ENCODE results near the gene HDDC2. TPM values are rescaled to one million over a fixed set of nuclear protein-coding genes. Genes with fewer than 3 reads are reported as not detected.

Gene HDDC2
- total and polyA plus RNA-seq, 3 donors from 2014 or later: 61.3 to 112 (median 89.6) TPM

DNA sequence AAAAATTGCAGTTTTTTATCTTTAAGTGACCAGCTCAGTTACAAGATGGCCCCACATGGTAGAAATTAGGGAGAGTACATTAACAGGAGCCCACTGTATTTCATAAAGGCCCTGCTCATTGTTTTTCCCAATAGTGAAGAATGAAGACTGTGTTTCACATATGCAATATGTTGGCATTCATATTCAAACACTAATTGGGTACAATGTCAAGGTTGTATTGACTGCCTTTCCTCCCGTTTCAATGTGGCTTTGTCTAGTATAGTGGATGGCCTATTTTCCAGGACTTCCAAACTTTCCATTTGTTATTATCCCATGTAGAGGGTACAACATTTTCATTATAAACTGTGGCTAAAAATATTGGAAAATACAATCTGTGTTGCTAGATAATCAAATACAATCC, 51.3 kb downstream of the HDDC2 start:
- WGBS, 2 donors: 46 to 67% methylated on average over 1 of the region's 1 CpG
- intact Hi-C loops (cut with DNase I; ENCODE audit: low total_unique reads): no loop called here
- TF ChIP-seq, protein P1, sequence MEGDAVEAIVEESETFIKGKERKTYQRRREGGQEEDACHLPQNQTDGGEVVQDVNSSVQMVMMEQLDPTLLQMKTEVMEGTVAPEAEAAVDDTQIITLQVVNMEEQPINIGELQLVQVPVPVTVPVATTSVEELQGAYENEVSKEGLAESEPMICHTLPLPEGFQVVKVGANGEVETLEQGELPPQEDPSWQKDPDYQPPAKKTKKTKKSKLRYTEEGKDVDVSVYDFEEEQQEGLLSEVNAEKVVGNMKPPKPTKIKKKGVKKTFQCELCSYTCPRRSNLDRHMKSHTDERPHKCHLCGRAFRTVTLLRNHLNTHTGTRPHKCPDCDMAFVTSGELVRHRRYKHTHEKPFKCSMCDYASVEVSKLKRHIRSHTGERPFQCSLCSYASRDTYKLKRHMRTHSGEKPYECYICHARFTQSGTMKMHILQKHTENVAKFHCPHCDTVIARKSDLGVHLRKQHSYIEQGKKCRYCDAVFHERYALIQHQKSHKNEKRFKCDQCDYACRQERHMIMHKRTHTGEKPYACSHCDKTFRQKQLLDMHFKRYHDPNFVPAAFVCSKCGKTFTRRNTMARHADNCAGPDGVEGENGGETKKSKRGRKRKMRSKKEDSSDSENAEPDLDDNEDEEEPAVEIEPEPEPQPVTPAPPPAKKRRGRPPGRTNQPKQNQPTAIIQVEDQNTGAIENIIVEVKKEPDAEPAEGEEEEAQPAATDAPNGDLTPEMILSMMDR (IDR thresholded peaks at IDR 0.05): no peak
- no peak for TF ChIP-seq POLR2A (IDR thresholded peaks at IDR 0.05)

DNA sequence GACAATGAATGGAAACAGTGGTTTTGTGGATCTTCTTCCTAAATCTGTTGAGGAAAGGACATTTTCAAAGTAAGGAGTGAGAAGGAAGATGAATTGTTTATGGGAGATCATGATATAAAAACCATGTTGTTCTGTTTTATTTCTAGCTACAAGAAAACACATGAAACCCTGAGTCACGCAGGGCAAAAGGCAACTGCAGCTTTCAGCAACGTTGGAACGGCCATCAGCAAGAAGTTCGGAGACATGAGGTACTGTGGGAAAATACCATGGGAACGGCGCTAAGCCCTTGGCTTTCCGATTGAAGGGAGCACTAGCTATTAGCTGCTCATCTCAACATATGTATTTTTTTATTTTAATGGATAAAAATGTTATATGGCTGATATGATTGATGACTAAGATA, 53.6 kb downstream of the HDDC2 start:
- no peak for DNase-seq
- no peak overlapping the region for H3K27ac ChIP-seq
- no peaks in the 10 kb centered on the region for H3K36me3 ChIP-seq (ENCODE audit: low read depth, missing control alignments)
- H3K4me3 ChIP-seq: no peak overlapping the region
- H3K9me3 ChIP-seq: no peaks in the 10 kb centered on the region
- no peaks in the 10 kb centered on the region for H3K4me1 ChIP-seq
- 81 to 94% methylated on average over 7 of the region's 7 CpGs for WGBS, 2 donors
- no peaks in the 10 kb centered on the region for H3K27me3 ChIP-seq
- TF ChIP-seq POLR2A (IDR thresholded peaks at IDR 0.05): no peak
- TF ChIP-seq, protein P1 (IDR thresholded peaks at IDR 0.05): no peak
- intact Hi-C loops (cut with DNase I; ENCODE audit: low total_unique reads): no loop called here

More for the DNA sequence above, 51.3 kb downstream of the HDDC2 start:
- no peak for DNase-seq
- Histone ChIP-seq H3K27me3 (no peaks in the 10 kb centered on the region), H3K27ac (no peak overlapping the region), H3K9me3 (no peaks in the 10 kb centered on the region), H3K36me3 (ENCODE audit: low read depth, missing control alignments) (no peaks in the 10 kb centered on the region), H3K4me3 (no peak overlapping the region), H3K4me1 (no peaks in the 10 kb centered on the region)

DNA sequence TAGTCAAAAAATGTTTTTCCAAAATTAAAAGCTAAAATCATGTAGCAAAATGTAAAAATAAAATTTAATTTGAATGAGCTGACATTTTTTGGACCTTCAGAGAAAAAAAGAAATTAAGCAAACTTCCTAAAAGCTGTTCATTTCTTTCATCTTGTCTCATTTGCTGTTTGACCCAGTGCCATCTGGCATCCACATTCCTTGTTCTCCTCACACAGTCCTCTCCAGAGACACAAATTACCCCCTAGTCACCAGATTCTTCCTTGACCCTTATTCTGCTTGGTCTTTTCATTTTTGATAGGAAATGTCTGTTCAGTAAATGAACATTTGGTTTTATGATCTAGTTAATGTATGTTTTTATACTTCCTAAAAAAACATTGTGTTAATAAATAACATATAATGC, 55.2 kb downstream of the HDDC2 start:
- DNase-seq: no peak
- intact Hi-C loops (cut with DNase I; ENCODE audit: low total_unique reads): no loop called here
- Histone ChIP-seq H3K36me3 (ENCODE audit: low read depth, missing control alignments) (no peaks in the 10 kb centered on the region), H3K4me3 (no peak overlapping the region), H3K27me3 (no peaks in the 10 kb centered on the region), H3K27ac (no peak overlapping the region), H3K4me1 (no peaks in the 10 kb centered on the region), H3K9me3 (no peaks in the 10 kb centered on the region)
- no peak for TF ChIP-seq POLR2A (IDR thresholded peaks at IDR 0.05)
- TF ChIP-seq, protein P1 (IDR thresholded peaks at IDR 0.05): no peak

DNA sequence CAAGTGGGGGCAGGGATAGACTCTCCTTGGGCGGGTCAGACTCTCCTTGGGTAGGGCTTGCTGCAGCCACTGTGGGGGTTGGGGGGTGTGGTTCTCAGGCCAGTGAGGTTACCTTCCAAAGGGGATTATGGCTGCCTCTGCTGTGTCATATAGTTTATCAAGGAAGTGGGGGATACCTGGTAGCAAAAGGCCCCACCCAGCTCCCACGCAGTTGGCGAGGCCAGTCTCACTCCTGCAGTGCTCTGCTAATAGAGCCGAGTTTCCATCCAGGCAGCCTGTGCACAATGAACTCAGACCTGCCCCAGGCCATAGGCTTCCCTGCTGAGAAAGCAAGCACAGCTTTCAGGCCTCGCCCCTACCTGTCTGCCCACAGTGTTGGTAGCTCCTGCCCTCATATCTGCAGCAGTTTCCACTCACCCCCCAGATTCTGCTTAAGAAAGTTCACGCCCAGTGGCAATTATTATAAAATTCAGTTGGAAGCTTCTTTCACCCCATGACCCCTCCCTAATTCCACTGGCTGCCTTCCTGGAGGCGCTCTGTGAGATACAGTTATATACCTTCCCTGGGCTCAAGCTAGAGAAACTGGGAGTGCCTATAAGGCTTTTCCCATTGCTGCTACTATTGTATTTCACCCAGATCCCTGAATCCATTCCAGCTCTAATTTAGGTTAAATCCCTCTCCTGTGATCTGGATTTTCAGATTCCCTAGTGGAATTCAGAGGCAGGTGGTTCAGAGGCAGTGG, 56.1 kb downstream of the HDDC2 start:
- Histone ChIP-seq H3K4me3 (no peak overlapping the region), H3K9me3 (no peaks in the 10 kb centered on the region), H3K27ac (no peak overlapping the region), H3K36me3 (ENCODE audit: low read depth, missing control alignments) (no peaks in the 10 kb centered on the region), H3K4me1 (no peaks in the 10 kb centered on the region), H3K27me3 (no peaks in the 10 kb centered on the region)
- no peak for TF ChIP-seq POLR2A (IDR thresholded peaks at IDR 0.05)
- TF ChIP-seq, protein P1 (IDR thresholded peaks at IDR 0.05): no peak
- WGBS, 2 donors: 93 to 96% methylated on average over 7 of the region's 7 CpGs
- intact Hi-C loops (cut with DNase I; ENCODE audit: low total_unique reads): no loop called here
- DNase-seq: no peak

DNA sequence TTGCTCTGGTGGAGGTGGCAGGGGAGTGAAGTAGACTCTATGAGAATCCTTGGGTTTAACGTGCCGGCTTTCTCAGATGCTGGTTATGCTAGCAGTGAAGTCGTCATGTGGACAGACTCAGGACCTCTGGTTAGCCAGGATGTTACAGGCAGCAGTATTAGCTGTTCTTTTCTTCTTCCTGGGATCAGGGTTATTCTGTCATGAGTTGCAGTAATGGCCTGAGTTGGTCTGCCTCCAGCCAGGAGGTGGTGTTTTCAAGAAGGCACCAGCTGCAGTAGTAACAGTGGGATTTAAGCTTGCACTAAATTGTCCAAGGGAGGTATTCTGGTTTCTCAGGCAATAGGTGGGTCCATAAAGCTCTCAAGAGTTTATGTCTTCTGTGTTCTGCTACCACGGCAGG, 56.7 kb downstream of the HDDC2 start:
- 92 to 98% methylated on average over 4 of the region's 4 CpGs for WGBS, 2 donors
- Histone ChIP-seq H3K27me3 (no peaks in the 10 kb centered on the region), H3K36me3 (ENCODE audit: low read depth, missing control alignments) (no peaks in the 10 kb centered on the region), H3K4me1 (no peaks in the 10 kb centered on the region), H3K9me3 (no peaks in the 10 kb centered on the region), H3K27ac (no peak overlapping the region), H3K4me3 (no peak overlapping the region)
- no peak for TF ChIP-seq POLR2A (IDR thresholded peaks at IDR 0.05)
- TF ChIP-seq, protein P1 (IDR thresholded peaks at IDR 0.05): no peak
- DNase-seq: no peak
- intact Hi-C loops (cut with DNase I; ENCODE audit: low total_unique reads): no loop called here

Measured in testis (tissue), 3 donors.